SK-N-SH treated with all-trans-retinoic acid at 6 μM for 48 hours (cell line): ENCODE results near the gene ASB10.

ENCODE experiments used
- ATAC-seq: fragments of 200-7000 bp; cut with Tn5 transposase; 3 replicates; pipeline ENCODE4 v1.9.1; 2020; ENCODE audit warnings: mild to moderate bottlenecking, moderate library complexity
- ARNTL ChIP-seq: fragments of 450-650 bp; formaldehyde crosslinking; IDR thresholded peaks from 2 replicates; pipeline ENCODE4 v1.5.0; 2020; ENCODE audit warnings: low read depth, mild to moderate bottlenecking, moderate library complexity, borderline replicate concordance
- BACH2 ChIP-seq: fragments of 250-450 bp; sonication (Bioruptor Pico); IDR thresholded peaks from 2 replicates; pipeline ENCODE4 v1.9.0; 2021; ENCODE audit warnings: mild to moderate bottlenecking, borderline replicate concordance
- CREB5 ChIP-seq: fragments of 250-450 bp; sonication (Bioruptor Pico); IDR thresholded peaks from 2 replicates; pipeline ENCODE4 v1.5.1; 2020; ENCODE audit warnings: low read depth, mild to moderate bottlenecking, moderate library complexity
- CSDC2 ChIP-seq: fragments of 250-450 bp; sonication (Bioruptor Pico); IDR thresholded peaks from 2 replicates; pipeline ENCODE4 v1.5.0; 2020; ENCODE audit warnings: mild to moderate bottlenecking, moderate library complexity
- CSRNP3 ChIP-seq: fragments of 250-450 bp; sonication (Bioruptor Pico); IDR thresholded peaks from 2 replicates; pipeline ENCODE4 v1.5.1; 2021; ENCODE audit warnings: mild to moderate bottlenecking, moderate library complexity
- ESRRG ChIP-seq: fragments of 250-450 bp; sonication (Bioruptor Pico); IDR thresholded peaks from 2 replicates; pipeline ENCODE4 v1.6.1; 2021; ENCODE audit warnings: mild to moderate bottlenecking
- GLIS3 ChIP-seq: fragments of 250-450 bp; sonication (Bioruptor Pico); IDR thresholded peaks from 2 replicates; pipeline ENCODE4 v1.5.0; 2020; ENCODE audit warnings: mild to moderate bottlenecking, moderate library complexity
- ISL1 ChIP-seq: fragments of 250-450 bp; sonication (Bioruptor Pico); IDR thresholded peaks from 2 replicates; pipeline ENCODE4 v2.1.2; 2022; ENCODE audit warnings: mild to moderate bottlenecking, moderate library complexity
- OSR1 ChIP-seq: fragments of 250-450 bp; sonication (Bioruptor Pico); IDR thresholded peaks from 2 replicates; pipeline ENCODE4 v1.8.0; 2022; ENCODE audit warnings: moderate library complexity, mild to moderate bottlenecking, inconsistent platforms
- PATZ1 ChIP-seq: fragments of 250-450 bp; sonication (Bioruptor Pico); IDR thresholded peaks from 2 replicates; pipeline ENCODE4 v1.8.0; 2020; ENCODE audit warnings: mild to moderate bottlenecking, moderate library complexity, borderline replicate concordance
- POU6F1 ChIP-seq: fragments of 250-450 bp; sonication (Bioruptor Pico); IDR thresholded peaks from 2 replicates; pipeline ENCODE4 v1.8.0; 2021; ENCODE audit warnings: low read depth, mild to moderate bottlenecking, moderate library complexity, borderline replicate concordance
- PPARA ChIP-seq: fragments of 250-450 bp; sonication (Bioruptor Pico); IDR thresholded peaks from 2 replicates; pipeline ENCODE4 v1.5.0; 2020; ENCODE audit warnings: mild to moderate bottlenecking, borderline replicate concordance
- RARB ChIP-seq: fragments of 250-450 bp; sonication (Bioruptor Pico); IDR thresholded peaks from 2 replicates; pipeline ENCODE4 v1.8.0; 2021; ENCODE audit warnings: mild to moderate bottlenecking, moderate library complexity
- SNAI2 ChIP-seq: fragments of 250-450 bp; sonication (Bioruptor Pico); IDR thresholded peaks from 2 replicates; pipeline ENCODE4 v1.5.0; 2020; ENCODE audit warnings: mild to moderate bottlenecking, moderate library complexity
- TCF4 ChIP-seq: fragments of 250-450 bp; sonication (Bioruptor Pico); IDR thresholded peaks from 2 replicates; pipeline ENCODE4 v1.8.0; 2021; ENCODE audit warnings: mild to moderate bottlenecking, moderate library complexity, borderline replicate concordance
- TOX ChIP-seq: fragments of 250-450 bp; sonication (Bioruptor Pico); IDR thresholded peaks from 2 replicates; pipeline ENCODE4 v1.8.0; 2021; ENCODE audit warnings: mild to moderate bottlenecking, moderate library complexity, borderline replicate concordance
- TSHZ2 ChIP-seq: fragments of 250-450 bp; sonication (Bioruptor Pico); IDR thresholded peaks from 2 replicates; pipeline ENCODE4 v1.5.0; 2020; ENCODE audit warnings: mild to moderate bottlenecking, moderate library complexity
- ZC3H10 ChIP-seq: fragments of 250-450 bp; sonication (Bioruptor Pico); IDR thresholded peaks from 2 replicates; pipeline ENCODE4 v1.5.1; 2021; ENCODE audit warnings: mild to moderate bottlenecking, moderate library complexity
- ZFP3 ChIP-seq: fragments of 250-450 bp; sonication (Bioruptor Pico); IDR thresholded peaks from 2 replicates; pipeline ENCODE4 v1.5.0; 2020; ENCODE audit warnings: mild to moderate bottlenecking, moderate library complexity
- ZFP30 ChIP-seq: fragments of 450-650 bp; formaldehyde crosslinking; IDR thresholded peaks from 2 replicates; pipeline ENCODE4 v1.5.0; 2022; ENCODE audit warnings: mild to moderate bottlenecking, moderate library complexity
- ZNF565 ChIP-seq: fragments of 450-650 bp; formaldehyde crosslinking; conservative IDR thresholded peaks from 2 replicates; pipeline ENCODE4 v1.5.0; 2020; ENCODE audit warnings: low read depth, mild to moderate bottlenecking, moderate library complexity
- ZNF70 ChIP-seq: fragments of 450-650 bp; formaldehyde crosslinking; IDR thresholded peaks from 2 replicates; pipeline ENCODE4 v1.5.0; 2020; ENCODE audit warnings: mild to moderate bottlenecking, moderate library complexity
- ZNF8 ChIP-seq: fragments of 450-650 bp; formaldehyde crosslinking; IDR thresholded peaks from 2 replicates; pipeline ENCODE4 v1.5.0; 2020; ENCODE audit warnings: mild to moderate bottlenecking, moderate library complexity

Gene ASB10

GRCh38 chr7:151179946-151180345 is 7.1 kb downstream of the ASB10 start:
- ATAC-seq: no peak
- no peak for TF ChIP-seq ZNF565 (CRISPR knock-in tag)
- TF ChIP-seq, all 23 proteins: peak for 0

- no peak for TF ChIP-seq ZFP3 (CRISPR knock-in tag)
- no peak for TF ChIP-seq ZC3H10 (CRISPR knock-in tag)
- no peak for TF ChIP-seq ESRRG
- no peak for TF ChIP-seq ZFP30
- no peak; the same call in 2 of the 3 replicates for ATAC-seq
Measured at GRCh38 chr7:151179287-151179860, 7.7 kb downstream of the ASB10 start.

GRCh38 chr7:151178831-151179230 is 8.2 kb downstream of the ASB10 start:
- ATAC-seq: no peak
- no peak for TF ChIP-seq PPARA (CRISPR knock-in tag)
- TF ChIP-seq ZFP3 (CRISPR knock-in tag): no peak
- TF ChIP-seq ZNF8 (CRISPR knock-in tag): no peak
- no peak for TF ChIP-seq TCF4 (CRISPR knock-in tag)
- no peak for TF ChIP-seq CREB5 (CRISPR knock-in tag)
- TF ChIP-seq ZNF565 (CRISPR knock-in tag): no peak
- no peak for TF ChIP-seq ARNTL
- TF ChIP-seq ZFP30: no peak
- no peak for TF ChIP-seq RARB
- no peak for TF ChIP-seq SNAI2
- no peak for TF ChIP-seq POU6F1
- TF ChIP-seq CSDC2 (CRISPR knock-in tag): no peak
- TF ChIP-seq ISL1: no peak
- TF ChIP-seq GLIS3 (CRISPR knock-in tag): no peak
- TF ChIP-seq TSHZ2 (CRISPR knock-in tag): no peak
- no peak for TF ChIP-seq ZC3H10 (CRISPR knock-in tag)
- TF ChIP-seq ZNF70 (CRISPR knock-in tag): no peak

GRCh38 chr7:151178236-151178635 is 8.8 kb downstream of the ASB10 start:
- TF ChIP-seq ZNF565 (CRISPR knock-in tag) (no peak), GLIS3 (CRISPR knock-in tag) (no peak), RARB (no peak), ZFP30 (no peak), PPARA (CRISPR knock-in tag) (no peak), ZC3H10 (CRISPR knock-in tag) (no peak), CSDC2 (CRISPR knock-in tag) (no peak), OSR1 (no peak), CSRNP3 (CRISPR knock-in tag) (no peak), TOX (CRISPR knock-in tag) (no peak), TCF4 (CRISPR knock-in tag) (no peak)
- TF ChIP-seq, all 23 proteins: peak for 0
- no peak for ATAC-seq

GRCh38 chr7:151177310-151177709 is 9.7 kb downstream of the ASB10 start:
- no peak for ATAC-seq
- no peak for TF ChIP-seq ARNTL
- no peak for TF ChIP-seq TOX (CRISPR knock-in tag)
- no peak for TF ChIP-seq BACH2 (CRISPR knock-in tag)
- TF ChIP-seq ZNF565 (CRISPR knock-in tag): no peak
- no peak for TF ChIP-seq SNAI2
- no peak for TF ChIP-seq ZFP30
- no peak for TF ChIP-seq ZNF8 (CRISPR knock-in tag)
- TF ChIP-seq TCF4 (CRISPR knock-in tag): no peak
- TF ChIP-seq POU6F1: no peak
- no peak for TF ChIP-seq PATZ1
- no peak for TF ChIP-seq GLIS3 (CRISPR knock-in tag)
